HG02973 (cell line): ENCODE data around the gene MSMO1.
"Not testable (repeated sequence)": the region's sequence is repeated elsewhere in the genome, so short reads cannot be mapped to it uniquely, and the experiment has no call there.

Experiments used
- ATAC-seq: cut with Tn5 transposase; IDR thresholded peaks from one replicate; pipeline ENCODE4 v1.9.1; 2021; ENCODE audit warnings: moderate library complexity; ENCODE audit not compliant: unreplicated experiment

MSMO1 gene

GRCh38 chr4:165324236-165324917 is 3.1 kb upstream of the MSMO1 start:
- no peak for ATAC-seq

DNA sequence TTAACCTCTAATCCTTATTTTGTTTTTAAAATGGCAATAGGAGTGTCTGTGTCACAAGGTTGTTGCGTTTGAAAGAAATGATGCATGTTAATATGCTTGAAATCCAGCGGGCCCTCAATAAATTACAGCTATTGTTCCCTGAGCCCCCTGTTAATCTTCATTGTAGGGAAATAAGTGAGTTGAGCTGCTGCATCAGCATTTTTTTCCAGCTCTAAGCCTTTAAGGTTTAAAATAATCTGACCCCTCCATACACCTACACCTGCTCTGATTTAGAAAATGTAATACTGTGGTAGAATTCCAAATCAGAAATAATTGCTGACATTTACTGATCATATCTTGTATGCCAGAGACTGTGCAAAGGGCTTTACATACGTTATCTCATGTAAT is 2.6 kb upstream of the MSMO1 start:
- no peak for ATAC-seq

DNA sequence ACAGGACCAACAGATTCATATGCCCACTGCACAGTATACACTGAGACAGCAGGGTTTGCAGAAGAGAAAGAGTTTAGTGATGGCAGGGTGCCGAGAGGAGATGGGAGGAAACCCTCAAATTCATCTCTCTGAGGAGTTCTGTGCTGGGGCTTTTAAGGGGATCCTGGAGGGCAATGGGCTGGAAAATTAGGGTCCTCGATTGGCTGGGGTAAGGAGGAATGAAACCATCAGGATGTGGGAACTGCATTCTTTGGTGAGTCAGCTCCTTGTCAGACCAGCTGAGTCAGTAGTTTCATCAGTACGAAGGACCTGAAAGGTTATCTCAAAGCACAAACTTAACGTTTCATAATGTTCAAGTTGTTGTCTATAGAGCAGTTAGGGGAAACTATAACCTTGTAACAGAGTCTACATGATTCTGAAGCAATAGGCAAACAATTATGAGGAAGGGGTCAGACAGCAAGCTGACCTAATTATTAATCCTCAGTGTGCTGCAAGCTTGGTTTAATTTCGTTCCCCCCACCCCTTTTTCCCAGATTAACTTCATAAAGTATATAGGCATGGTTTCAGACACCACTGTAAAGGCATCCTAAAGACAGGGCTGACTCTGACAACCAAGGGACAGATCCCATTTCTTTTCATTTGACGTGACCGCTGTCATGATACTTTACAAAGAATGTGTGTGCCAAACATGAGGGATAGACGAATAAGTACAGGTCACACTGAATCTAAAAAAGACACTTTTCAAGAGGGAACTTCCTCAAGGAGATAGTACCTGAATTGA is 1.5 kb upstream of the MSMO1 start:
- no peak for ATAC-seq

DNA sequence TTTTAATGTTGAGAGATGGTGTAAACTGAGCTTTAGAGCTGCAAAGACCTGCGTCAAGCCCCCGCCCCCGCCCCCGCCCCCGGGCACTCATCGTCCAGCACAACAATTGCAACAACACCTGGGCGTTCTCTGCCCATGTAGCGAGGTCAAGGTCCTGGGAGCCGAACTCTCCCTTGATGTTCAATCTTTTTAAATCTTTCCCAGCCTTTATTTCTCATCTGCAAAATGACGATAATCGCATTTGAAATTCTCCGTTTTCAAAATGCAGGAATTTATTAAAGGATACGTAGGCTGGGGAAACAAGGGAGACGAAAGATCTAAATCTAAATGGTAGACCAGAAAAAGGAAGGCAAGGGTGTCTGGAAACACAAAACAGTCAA is 648 bp upstream of the MSMO1 start:
- no peak for ATAC-seq

GRCh38 chr4:165328101-165328425 is 594 bp downstream of the MSMO1 start:
- ATAC-seq, result peak; percentile 0

DNA sequence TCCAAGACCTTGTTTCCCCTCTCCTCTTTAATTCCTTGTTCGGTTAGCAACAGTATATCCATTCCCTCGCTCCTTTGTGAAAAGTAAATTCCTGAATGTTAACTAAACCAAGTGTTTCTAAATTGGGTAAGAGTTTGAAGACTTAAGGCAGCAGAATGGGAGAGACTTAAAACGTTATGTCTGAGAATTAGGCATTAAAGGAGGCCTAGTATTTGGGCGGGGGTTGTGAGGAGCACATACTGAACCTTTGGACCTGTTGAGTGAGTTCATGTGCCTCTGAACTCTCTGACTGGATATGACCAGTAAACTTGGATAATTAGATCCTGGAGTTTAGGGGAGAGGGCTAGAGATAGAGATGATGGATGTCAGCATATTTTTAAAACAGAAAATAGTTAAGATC is 1.2 kb downstream of the MSMO1 start:
- no peak for ATAC-seq

GRCh38 chr4:165330071-165330470 is 2.6 kb downstream of the MSMO1 start:
- ATAC-seq, result no peak

GRCh38 chr4:165330666-165331065 is 3.2 kb downstream of the MSMO1 start:
- ATAC-seq, result no peak

DNA sequence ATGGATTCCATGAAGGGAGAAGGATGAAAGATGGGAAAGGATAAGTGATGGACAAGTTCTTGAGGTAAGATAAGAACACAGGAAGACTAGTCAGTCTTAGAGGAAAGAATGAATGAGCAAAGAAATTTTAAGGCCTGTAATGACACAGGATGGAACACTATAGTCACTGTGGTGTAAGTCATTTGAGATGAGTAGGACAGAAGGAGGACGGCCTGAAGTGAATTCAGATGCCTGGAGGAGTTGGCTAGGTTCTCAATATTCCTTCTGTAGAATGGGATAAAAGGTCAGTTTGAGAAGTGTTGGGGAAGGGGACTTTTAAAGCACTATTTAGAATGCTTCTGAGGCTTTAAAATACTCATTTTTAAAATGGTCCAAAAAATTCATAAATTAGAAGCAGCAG is 3.9 kb downstream of the MSMO1 start:
- no peak for ATAC-seq

- ATAC-seq, result no peak
These were observed 4.4 kb downstream of the MSMO1 start for GRCh38 chr4:165331823-165332222.

DNA sequence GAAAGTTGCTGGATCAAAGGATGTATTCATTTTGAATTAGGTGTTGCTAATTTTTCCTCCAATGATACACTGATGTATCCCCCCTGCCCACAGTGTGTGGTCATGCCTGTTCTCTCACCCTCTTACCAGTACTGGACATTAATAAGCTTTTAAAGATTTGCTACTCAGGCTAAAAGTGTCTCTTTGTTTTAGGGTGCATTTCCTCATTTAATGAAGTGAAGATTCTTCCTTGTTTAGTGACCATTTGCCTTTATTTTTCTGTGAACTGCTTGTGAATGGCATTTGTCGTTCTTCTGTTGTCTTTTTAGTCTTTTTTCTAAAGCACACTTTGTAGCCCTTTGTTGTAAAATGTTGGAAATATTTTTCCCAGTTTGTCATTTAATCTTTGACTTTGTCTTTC is 5.0 kb downstream of the MSMO1 start:
- ATAC-seq, result no peak

- no peak for ATAC-seq
These were observed 7.8 kb downstream of the MSMO1 start for GRCh38 chr4:165335163-165335703.

- no peak for ATAC-seq
These were observed 9.3 kb downstream of the MSMO1 start for GRCh38 chr4:165336743-165337142.

- ATAC-seq, result not testable (repeated sequence)
These were observed 14.9 kb downstream of the MSMO1 start for GRCh38 chr4:165342340-165342739.

- ATAC-seq, result no peak
These were observed 16.1 kb downstream of the MSMO1 start for GRCh38 chr4:165343353-165344191.

DNA sequence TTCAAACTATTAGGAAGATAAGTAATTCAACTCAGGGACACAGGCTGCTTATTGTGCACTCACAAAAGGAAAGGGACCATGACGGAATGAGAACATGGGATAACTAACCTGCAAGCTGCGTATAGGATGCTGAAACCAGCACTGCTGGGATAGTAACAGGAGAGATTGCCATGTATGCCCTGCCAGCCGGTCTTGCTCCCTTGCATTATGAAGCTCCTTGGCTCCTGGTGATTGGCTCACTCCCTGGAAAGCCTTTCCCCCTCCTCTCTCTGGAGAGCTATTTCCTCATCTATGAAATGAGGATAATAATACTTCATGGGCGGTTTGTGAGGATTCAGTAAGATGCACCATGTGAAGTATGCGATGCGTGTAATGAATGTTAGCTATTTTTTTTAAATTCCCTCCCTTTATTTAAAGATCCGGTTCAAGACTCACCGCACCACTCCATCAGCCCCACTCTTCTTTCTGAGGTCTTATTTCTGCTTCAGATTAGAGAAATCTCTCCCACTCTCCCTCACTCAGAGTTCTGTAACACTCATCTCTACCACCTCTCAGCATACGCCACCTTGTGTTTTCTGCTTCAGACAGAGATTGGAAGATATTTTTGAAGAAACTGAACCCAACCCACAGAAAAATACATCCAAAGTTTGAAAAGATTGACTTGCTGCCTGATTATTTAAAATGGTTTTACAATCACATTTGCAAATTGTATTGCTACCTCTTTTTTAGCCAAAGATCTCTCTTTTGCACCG is 18.4 kb downstream of the MSMO1 start:
- ATAC-seq, result no peak

- no peak for ATAC-seq
These were observed 20.4 kb downstream of the MSMO1 start for GRCh38 chr4:165347647-165348569.

DNA sequence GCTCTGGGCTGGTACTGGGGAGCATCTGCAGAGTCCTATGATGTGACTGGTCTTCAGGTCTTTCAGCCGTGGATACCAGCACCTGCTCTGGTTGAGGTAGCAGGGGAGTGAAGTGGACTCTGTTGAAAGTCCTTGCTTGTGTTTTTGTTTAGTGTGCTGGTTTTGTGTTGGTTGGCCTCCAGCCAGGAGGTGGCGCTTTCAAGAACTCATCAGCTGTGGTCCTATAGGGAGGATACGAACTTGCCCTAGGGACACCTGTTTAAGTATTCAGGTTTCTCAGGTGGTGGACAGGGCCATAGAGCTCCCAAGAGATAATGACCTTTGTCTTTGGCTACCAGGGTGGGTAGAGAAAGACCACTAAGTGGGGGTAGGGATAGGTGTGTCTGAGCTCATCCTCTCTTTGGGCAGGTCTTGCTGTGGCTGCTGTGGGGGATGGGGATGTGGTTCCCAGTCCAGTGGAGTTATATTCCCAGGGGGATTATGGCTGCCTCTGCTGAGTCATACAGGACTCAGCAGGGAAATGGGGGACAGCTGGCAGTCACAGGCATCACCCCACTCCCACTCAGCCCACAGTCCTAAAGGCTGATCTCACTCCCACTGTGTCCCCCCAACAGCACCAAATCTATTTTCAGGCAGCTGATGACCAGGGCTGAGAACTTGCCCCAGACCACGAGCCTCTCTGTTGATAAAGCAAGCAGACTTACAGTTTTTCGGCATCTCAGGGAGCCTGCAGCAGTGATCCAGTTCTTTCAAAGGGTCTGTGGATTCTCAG is 24.1 kb downstream of the MSMO1 start:
- ATAC-seq, result no peak

DNA sequence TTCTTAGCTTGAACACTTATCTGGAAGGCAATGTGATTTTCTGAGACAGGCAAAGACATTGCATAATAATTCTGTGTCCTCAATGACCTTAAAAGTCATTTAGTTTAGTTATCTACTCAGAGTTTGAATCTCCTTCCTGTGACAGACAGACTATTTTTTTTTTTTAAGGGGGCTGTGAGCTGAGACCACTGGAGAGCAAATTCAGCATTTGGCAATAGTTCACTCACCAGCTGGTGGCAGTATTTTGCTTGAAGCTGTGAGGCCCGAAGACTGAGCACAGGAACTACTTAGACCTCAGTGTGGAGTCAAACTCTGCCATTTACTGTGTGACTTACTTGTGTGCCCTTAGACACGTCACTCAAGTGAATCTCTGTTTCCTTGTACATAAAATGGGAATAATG is 28.4 kb downstream of the MSMO1 start:
- no peak for ATAC-seq
